Lower leg skin (tissue), 3 donors: Measurements from ENCODE around the gene EML4.

Experiments used
- POLR2A ChIP-seq, 2 donors: fragments of 450-650 bp; IDR thresholded peaks; one replicate each; pipeline ENCODE4 v1.6.1; 2016 to 2017; ENCODE audit warnings: antibody characterized with exemption in 2 of 2, mild to moderate bottlenecking in 1 of 2, moderate library complexity in 1 of 2
- TF ChIP-seq, protein P1 (sequence below), 3 donors: fragments of 450-650 bp; IDR thresholded peaks; one replicate each; pipeline ENCODE4 v1.5.1; 2016; ENCODE audit warnings: antibody characterized with exemption in 3 of 3, mild to moderate bottlenecking in 3 of 3, moderate library complexity in 2 of 3

DNA sequence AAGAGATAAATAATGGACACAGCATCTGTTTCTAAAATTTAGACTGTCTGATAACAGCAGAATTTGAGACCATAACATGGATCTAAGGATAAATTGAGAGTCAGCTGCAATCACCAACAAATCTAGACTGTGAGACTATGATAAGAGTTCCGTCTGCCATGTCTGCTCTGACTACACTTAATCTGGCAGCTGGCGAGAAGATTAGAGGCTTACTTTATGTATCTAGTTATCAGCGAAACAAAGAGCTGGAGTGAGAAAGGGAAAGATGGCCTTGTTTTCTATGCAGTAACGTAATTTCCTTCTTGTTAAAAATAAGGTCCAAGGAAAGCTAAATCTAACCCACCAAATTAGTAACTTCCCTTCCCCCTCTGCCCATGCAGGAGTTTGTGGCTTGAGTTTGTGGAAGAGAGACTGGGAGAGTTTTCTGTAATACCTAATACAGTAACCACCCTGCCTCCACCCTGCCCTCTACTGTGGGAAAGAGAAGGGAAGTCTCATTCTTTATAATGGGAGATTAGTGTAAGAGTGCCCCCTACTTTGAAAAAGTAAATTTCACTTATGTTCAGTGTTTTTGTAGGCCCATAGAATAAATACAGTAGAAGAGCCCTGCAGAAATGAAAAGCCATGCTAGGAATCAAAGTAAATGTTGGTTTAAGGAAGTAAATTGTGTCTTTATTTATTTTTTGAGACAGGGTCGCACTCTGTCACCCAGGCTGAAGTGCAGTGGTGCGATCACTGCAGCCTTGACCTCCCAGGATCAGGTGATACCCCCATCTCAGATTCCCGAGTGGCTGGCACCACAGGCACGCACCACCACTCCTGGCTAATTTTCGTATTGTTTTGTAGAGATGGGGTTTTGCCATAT, 27.5 kb downstream of the EML4 start:
- TF ChIP-seq, protein P1, sequence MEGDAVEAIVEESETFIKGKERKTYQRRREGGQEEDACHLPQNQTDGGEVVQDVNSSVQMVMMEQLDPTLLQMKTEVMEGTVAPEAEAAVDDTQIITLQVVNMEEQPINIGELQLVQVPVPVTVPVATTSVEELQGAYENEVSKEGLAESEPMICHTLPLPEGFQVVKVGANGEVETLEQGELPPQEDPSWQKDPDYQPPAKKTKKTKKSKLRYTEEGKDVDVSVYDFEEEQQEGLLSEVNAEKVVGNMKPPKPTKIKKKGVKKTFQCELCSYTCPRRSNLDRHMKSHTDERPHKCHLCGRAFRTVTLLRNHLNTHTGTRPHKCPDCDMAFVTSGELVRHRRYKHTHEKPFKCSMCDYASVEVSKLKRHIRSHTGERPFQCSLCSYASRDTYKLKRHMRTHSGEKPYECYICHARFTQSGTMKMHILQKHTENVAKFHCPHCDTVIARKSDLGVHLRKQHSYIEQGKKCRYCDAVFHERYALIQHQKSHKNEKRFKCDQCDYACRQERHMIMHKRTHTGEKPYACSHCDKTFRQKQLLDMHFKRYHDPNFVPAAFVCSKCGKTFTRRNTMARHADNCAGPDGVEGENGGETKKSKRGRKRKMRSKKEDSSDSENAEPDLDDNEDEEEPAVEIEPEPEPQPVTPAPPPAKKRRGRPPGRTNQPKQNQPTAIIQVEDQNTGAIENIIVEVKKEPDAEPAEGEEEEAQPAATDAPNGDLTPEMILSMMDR (IDR thresholded peaks at IDR 0.05): no peak
- no peak for TF ChIP-seq POLR2A (IDR thresholded peaks at IDR 0.05)
